GM19025 (cell line): ENCODE results near the gene IYD.

Experiments used
- ATAC-seq: cut with Tn5 transposase; IDR thresholded peaks from one replicate; pipeline ENCODE4 v1.9.1; 2021; ENCODE audit warnings: mild to moderate bottlenecking, low read depth, moderate library complexity; ENCODE audit not compliant: unreplicated experiment

Gene IYD

GRCh38 chr6:150394053-150394898 lies 25.5 kb downstream of the IYD start:
- no peak for ATAC-seq

DNA sequence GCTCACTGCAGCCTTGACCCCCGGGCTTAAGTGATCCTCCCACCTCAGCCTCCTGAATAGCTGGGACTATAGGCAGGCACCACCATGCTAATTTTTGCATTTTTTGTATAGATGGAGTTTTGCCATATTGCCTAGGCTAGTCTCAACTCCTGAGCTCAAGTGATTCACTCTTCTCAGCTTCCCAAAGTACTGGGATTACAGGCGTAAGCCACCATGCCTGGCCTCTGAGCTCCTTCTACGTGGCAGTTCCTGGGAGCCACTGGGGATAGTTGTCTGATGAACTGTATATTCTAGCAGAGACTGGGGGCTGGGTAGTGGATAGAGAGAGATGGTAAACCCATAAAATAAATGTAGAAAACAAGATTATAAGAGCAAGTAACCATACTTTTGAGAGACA lies 26.1 kb downstream of the IYD start:
- ATAC-seq = no peak

DNA sequence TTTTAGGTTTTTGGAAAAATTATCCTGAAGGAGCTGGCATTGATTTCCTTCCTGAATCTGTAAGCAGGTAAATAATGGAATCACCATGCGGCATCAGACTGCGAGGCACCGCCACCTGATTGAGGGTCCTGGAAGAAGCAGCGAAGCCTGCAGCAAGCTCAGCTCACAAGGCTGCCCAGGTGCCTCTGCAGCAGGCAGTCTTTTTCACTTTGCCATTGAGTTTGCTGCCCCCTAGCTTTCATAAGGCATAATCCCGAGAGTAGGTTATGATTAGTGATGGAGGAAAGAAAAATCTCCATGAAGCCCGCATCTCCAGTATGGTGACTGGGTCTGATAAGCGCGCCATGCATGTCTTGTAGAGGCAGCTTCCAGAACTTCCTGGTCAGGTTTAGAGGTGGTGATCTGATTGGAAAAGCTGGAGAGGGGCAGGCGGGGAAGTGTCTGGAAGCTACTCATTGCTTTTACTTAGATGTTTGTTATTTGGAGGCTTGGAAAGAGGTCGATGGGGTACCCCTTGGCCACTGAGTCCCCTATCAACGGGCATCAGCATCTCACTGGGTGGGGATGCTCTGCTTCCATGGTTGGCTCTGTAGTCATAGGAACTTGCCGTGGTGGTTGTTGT lies 26.7 kb downstream of the IYD start:
- no peak for ATAC-seq

- no peak for ATAC-seq
These were observed 34.8 kb downstream of the IYD start for GRCh38 chr6:150403458-150404246.

- ATAC-seq = no peak
These were observed 38.1 kb downstream of the IYD start for GRCh38 chr6:150406948-150407347.

DNA sequence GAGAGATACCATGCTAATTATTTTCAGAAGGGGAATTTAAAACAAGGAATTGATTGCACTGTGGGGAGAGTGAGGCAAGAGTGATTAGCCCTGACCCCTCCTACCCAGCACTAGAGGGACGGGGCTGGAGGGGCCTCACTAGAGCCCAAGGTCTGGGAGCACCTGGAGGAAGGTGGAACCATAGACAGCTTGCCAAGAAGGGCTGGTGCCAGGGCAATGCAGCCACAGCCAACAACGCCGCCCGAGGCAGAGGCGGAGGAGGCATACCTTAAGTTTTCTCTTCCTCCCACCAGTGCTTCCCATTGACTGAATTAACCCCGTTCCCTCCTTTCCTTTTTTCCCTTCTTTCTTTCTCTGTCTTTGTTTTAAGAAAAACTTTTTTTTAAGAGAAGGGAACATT lies 40.0 kb downstream of the IYD start:
- ATAC-seq = no peak

DNA sequence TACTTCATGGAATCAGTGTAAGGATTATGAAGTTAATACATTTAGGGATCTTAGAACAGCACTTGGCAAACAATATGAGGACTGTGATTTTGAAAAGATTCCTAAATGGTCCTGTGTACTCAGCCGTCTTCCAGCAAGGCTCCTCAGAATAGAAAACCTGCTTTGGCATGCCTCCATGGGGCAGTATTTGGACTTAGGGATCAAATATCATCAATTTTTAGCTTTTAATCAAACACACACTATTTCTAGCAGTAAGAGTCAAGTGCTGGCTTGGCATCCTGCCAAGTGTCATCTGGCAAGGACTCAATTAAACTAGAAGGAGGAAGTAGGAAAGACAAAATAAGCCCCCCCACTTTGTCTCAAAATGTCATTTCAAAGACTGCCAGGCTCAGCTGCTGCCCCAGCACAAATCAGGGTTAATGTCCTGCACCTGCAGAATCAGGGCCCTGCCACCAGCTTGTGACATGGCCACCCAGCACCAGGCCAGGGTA lies 40.8 kb downstream of the IYD start:
- no peak for ATAC-seq

DNA sequence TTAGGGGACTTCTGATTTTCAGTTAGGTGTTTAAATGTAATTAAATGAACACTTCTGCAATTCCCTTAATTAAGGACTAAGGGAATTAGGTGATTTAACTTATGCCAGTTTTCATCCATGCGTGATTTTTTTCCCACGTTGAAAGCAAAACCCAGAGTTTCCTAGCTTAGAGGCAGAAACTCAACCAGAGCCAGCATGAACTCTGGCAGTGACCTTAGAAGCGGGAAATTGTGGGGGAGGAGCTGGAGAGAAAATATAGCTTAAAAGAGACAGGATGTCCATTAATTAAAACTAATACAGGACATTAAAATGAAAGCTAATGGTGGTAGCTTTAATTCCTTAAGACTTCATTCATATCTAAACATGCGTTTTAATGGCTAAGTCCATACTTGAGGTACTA lies 41.6 kb downstream of the IYD start:
- no peak for ATAC-seq

GRCh38 chr6:150410906-150411305 lies 42.1 kb downstream of the IYD start:
- no peak for ATAC-seq

GRCh38 chr6:150412221-150412620 lies 43.4 kb downstream of the IYD start:
- no peak for ATAC-seq

DNA sequence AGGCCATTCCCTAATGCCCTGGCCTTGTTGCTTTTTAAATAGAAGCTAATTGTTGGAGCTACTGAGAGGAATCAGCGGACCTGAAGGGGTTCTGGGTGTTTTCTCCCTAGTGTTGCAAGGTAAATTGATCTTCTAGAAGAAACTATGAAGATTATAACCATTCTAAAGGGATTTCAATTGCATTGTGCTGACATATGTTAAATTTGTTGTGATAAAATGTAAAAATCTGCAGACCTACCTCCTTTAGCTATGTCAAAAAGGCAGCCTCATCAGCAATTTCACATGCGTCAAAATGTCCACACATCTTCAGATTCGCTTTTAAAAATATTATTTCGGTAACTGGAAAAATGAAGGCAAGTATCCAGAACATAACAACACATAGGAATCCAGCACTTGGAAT lies 44.4 kb downstream of the IYD start:
- no peak for ATAC-seq

- ATAC-seq = no peak
These were observed 45.0 kb downstream of the IYD start for GRCh38 chr6:150413781-150414281.

- ATAC-seq = no peak
These were observed 47.3 kb downstream of the IYD start for GRCh38 chr6:150416128-150416527.

- no peak for ATAC-seq
These were observed 48.4 kb downstream of the IYD start for GRCh38 chr6:150417250-150417649.

- no peak for ATAC-seq
These were observed 49.4 kb downstream of the IYD start for GRCh38 chr6:150417899-150418826.

- no peak for ATAC-seq
These were observed 50.2 kb downstream of the IYD start for GRCh38 chr6:150418827-150419594.

DNA sequence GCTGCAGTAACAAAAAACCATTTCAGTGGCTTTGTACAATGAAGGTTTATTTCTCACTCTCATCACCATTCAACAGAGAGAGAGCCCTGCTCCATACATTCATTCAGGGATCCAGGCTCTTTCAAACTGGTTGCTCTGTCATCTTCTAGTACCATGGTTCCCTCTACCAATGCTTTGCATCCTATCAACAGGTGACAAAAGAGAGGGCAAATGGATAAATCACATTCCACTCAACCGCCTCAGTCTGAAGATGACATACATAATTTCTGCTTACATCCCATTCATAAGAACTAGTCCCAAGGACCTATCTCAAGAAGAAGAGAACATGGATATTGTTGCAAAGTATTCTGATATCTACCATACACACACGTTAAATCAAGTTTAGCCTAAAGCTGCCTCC lies 51.6 kb downstream of the IYD start:
- ATAC-seq = no peak

DNA sequence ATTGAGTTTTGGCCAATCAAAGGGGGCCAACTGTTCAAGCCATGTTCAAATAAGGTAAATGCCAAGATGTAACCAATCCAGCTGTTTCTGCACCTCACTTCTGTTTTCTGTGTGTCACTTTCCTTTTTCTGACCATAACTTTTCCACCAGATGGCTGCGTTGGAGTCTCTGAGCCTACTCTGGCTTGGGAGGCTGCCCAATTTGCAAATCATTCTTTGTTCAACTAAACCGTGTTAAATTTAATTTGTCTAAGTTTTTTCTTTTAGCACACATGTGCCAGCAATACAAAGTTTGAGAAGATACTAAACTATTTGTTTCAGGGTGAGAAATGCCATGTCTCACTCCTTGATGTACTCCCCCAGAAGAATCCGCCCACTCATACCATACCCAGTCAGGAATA lies 52.1 kb downstream of the IYD start:
- no peak for ATAC-seq

DNA sequence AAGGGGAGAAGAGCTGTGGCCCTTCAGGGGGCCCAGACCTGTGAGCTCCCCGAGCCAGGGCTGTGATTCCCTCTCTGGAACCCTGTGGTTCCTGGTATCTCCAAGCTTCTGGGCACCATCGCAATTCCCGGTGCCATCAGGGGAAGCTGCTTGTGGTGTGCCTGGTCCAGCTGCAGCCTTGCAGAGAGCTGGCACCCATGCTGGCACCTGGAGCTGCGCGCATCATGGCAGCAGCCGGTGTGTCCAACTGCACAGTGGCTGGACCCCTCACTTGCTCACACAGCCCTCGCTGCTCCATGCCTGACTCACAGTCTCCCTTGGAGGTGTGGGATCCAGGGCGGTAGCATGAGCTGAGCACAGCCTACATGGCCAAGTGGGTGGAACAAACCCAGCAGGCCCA lies 56.7 kb downstream of the IYD start:
- no peak for ATAC-seq
